OCI-LY1 (cell line): ENCODE measurements around the gene RNF144B.

ENCODE experiments used
- H2AFZ ChIP-seq: fragments of 200-600 bp; sonication (generic), shearing (Covaris generic); 2 replicates; pipeline ENCODE4 v1.6.0; 2014; ENCODE audit warnings: antibody characterized with exemption, mild to moderate bottlenecking, low read length
- H3F3A ChIP-seq: fragments of 200-600 bp; sonication (generic), shearing (Covaris generic); 2 replicates; pipeline ENCODE4 v1.6.0; 2014; ENCODE audit warnings: mild to moderate bottlenecking, antibody characterized with exemption, low read length, moderate library complexity; ENCODE audit not compliant: insufficient read depth
- H3K27ac ChIP-seq: fragments of 200-600 bp; sonication (generic); 2 replicates; pipeline ENCODE4 v1.5.1; 2014; ENCODE audit warnings: low read length, mixed run types, mild to moderate bottlenecking, low read depth; ENCODE audit not compliant: poor library complexity, severe bottlenecking
- H3K27me3 ChIP-seq: fragments of 200-600 bp; sonication (generic); 2 replicates; pipeline ENCODE4 v1.6.0; 2014; ENCODE audit warnings: antibody characterized with exemption, mild to moderate bottlenecking, low read length, moderate library complexity; ENCODE audit not compliant: insufficient read depth
- H3K36me3 ChIP-seq: fragments of 200-600 bp; sonication (generic); 2 replicates; pipeline ENCODE4 v1.6.1; 2014; ENCODE audit warnings: mild to moderate bottlenecking, antibody characterized with exemption, low read length, moderate library complexity, mixed read lengths; ENCODE audit not compliant: insufficient read depth
- H3K4me1 ChIP-seq: fragments of 200-600 bp; sonication (generic); 2 replicates; pipeline ENCODE4 v1.5.1; 2014; ENCODE audit warnings: mild to moderate bottlenecking, low read length, moderate library complexity; ENCODE audit not compliant: insufficient read depth, severe bottlenecking
- H3K4me2 ChIP-seq: fragments of 200-600 bp; sonication (generic), shearing (Covaris generic); 2 replicates; pipeline ENCODE4 v1.6.1; 2014; ENCODE audit warnings: low read length
- H3K4me3 ChIP-seq: fragments of 200-600 bp; sonication (generic); 2 replicates; pipeline ENCODE4 v1.5.1; 2014; ENCODE audit warnings: low read length, low read depth, mild to moderate bottlenecking, mixed read lengths; ENCODE audit not compliant: poor library complexity, severe bottlenecking
- H3K79me2 ChIP-seq: fragments of 200-600 bp; shearing (Covaris generic); 2 replicates; pipeline ENCODE4 v1.6.1; 2016; ENCODE audit warnings: mixed run types, low read length, mixed read lengths; ENCODE audit not compliant: insufficient read depth
- H3K9ac ChIP-seq: fragments of 200-600 bp; sonication (generic), shearing (Covaris generic); 2 replicates; pipeline ENCODE4 v1.6.1; 2014; ENCODE audit warnings: mild to moderate bottlenecking, low read length, mixed read lengths
- H3K9me2 ChIP-seq: fragments of 200-600 bp; sonication (generic), shearing (Covaris generic); 2 replicates; pipeline ENCODE4 v1.6.1; 2014; ENCODE audit warnings: low read depth, mild to moderate bottlenecking, low read length, mixed read lengths
- H3K9me3 ChIP-seq: fragments of 200-600 bp; shearing (Covaris generic); 2 replicates; pipeline ENCODE4 v1.6.1; 2014; ENCODE audit warnings: low read length, mixed read lengths
- H4K20me1 ChIP-seq: fragments of 200-600 bp; sonication (generic), shearing (Covaris generic); 2 replicates; pipeline ENCODE4 v1.6.0; 2016; ENCODE audit warnings: mild to moderate bottlenecking, low read length; ENCODE audit not compliant: insufficient read depth
- EZH2 ChIP-seq: fragments of 200-600 bp; sonication (generic), shearing (Covaris generic); IDR thresholded peaks from 2 replicates; pipeline ENCODE4 v1.8.0; 2017; ENCODE audit warnings: borderline replicate concordance, mixed run types, mild to moderate bottlenecking, antibody characterized with exemption, low read length, moderate library complexity, mixed read lengths
- TF ChIP-seq, protein P1 (sequence below): fragments of 200-600 bp; sonication (generic), shearing (Covaris generic); IDR thresholded peaks from 2 replicates; pipeline ENCODE4 v1.5.1; 2017; ENCODE audit warnings: mild to moderate bottlenecking, antibody characterized with exemption, low read length, moderate library complexity, mixed read lengths

RNF144B gene

DNA sequence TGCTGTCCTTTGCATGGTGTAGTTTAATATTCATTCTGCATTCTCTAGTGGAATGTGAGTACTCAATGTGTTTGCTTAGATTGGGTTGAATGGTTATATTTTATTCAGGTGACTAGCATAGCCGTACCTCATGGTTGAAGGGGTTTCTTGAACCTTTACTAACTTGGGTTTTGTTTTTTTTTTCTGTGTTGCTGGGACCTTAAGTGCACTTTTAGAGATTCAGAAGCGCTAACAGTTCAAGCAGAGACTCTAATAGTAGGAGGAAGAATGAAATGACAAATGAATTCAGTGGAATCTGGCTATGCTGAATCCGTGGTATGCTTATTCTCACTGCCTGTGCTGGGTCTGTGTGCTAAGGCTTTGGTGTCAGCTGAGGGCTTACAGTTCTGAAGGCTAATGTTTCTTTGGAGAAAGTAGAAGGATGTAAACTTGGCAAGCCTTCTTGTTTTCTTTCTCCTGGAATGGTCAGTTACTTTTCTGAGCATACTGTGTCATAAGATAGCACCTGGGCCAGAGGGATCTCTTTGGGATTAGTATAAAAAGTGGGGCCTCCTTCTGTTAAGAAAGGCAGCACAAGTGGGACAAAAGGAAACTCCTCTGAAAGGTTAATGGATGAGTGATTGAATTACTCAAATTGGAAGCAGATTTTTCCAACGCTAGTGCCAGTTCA is 28.7 kb downstream of the RNF144B start:
- Histone ChIP-seq H3K4me1 (peaks cover 25% of the 10 kb centered on the region), H3K36me3 (peaks cover 51% of the 10 kb centered on the region)

DNA sequence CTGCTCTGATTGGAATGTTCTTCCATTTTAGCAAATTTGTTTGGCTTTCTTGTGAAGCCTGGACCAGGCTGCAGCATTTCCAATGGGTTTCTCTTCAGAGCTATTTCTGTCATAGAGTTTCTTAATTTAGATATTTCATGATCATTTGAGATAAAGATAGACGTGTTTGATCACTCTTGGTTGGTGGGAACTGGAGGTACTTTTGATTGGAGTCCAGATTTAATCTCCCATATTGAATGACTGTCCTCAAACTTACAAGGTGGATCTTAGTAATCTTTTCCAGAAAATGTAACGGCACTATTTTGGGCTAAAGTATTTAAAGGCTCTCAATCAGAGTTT is 29.2 kb downstream of the RNF144B start:
- no peaks in the 10 kb centered on the region for H4K20me1 ChIP-seq
- peaks cover 25% of the 10 kb centered on the region for H3K4me1 ChIP-seq
- TF ChIP-seq, protein P1, sequence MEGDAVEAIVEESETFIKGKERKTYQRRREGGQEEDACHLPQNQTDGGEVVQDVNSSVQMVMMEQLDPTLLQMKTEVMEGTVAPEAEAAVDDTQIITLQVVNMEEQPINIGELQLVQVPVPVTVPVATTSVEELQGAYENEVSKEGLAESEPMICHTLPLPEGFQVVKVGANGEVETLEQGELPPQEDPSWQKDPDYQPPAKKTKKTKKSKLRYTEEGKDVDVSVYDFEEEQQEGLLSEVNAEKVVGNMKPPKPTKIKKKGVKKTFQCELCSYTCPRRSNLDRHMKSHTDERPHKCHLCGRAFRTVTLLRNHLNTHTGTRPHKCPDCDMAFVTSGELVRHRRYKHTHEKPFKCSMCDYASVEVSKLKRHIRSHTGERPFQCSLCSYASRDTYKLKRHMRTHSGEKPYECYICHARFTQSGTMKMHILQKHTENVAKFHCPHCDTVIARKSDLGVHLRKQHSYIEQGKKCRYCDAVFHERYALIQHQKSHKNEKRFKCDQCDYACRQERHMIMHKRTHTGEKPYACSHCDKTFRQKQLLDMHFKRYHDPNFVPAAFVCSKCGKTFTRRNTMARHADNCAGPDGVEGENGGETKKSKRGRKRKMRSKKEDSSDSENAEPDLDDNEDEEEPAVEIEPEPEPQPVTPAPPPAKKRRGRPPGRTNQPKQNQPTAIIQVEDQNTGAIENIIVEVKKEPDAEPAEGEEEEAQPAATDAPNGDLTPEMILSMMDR = no peak
- no peak for TF ChIP-seq EZH2
- peaks cover 34% of the 10 kb centered on the region for H3K79me2 ChIP-seq
- no peak overlapping the region for H3K4me3 ChIP-seq
- no peaks in the 10 kb centered on the region for H3K27me3 ChIP-seq
- no peaks in the 10 kb centered on the region for H3K9me3 ChIP-seq
- H3K27ac ChIP-seq = no peak overlapping the region
- H3K4me2 ChIP-seq = no peak overlapping the region
- H2AFZ ChIP-seq = no peak overlapping the region
- H3K36me3 ChIP-seq = peaks cover 51% of the 10 kb centered on the region
- H3K9ac ChIP-seq = no peak overlapping the region
- no peaks in the 10 kb centered on the region for H3K9me2 ChIP-seq
- H3F3A ChIP-seq = no peaks in the 10 kb centered on the region; the same call in 1 of the 2 replicates

More for the DNA sequence above, 28.7 kb downstream of the RNF144B start:
- no peak overlapping the region for H3K27ac ChIP-seq
- H4K20me1 ChIP-seq = no peaks in the 10 kb centered on the region
- H3F3A ChIP-seq = no peaks in the 10 kb centered on the region; the same call in 1 of the 2 replicates
- H3K9me2 ChIP-seq = no peaks in the 10 kb centered on the region
- H3K4me2 ChIP-seq = no peak overlapping the region
- no peak for TF ChIP-seq EZH2
- TF ChIP-seq, protein P1 = no peak
- no peak overlapping the region for H2AFZ ChIP-seq
- no peak overlapping the region for H3K4me3 ChIP-seq
- no peaks in the 10 kb centered on the region for H3K27me3 ChIP-seq
- peaks cover 34% of the 10 kb centered on the region for H3K79me2 ChIP-seq
- H3K9ac ChIP-seq = no peak overlapping the region
- no peaks in the 10 kb centered on the region for H3K9me3 ChIP-seq

DNA sequence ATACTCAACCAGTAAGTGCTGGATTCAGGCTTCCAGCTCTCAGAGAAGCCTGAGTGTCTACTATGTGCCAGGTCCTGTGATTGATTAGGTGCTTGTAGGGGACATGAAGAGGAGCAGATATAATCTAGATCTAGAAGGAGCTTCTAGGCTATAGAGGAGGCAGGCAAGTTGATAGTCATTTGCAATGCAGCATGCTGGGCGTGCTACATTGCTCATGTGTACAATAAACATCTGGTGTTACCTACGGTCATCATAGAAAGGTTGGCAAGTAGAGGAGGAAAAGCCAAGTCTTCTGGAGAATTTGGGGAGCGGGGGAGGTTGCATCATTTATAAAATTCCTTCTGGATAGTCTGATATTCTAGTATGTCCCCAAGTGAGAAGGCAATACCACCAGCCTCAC is 33.2 kb downstream of the RNF144B start:
- Histone ChIP-seq H2AFZ (no peak overlapping the region), H3K27me3 (no peaks in the 10 kb centered on the region), H3K4me1 (no peaks in the 10 kb centered on the region), H3K9me3 (no peaks in the 10 kb centered on the region), H3K79me2 (peaks cover 21% of the 10 kb centered on the region; the same call in 1 of the 2 replicates), H3K4me2 (no peak overlapping the region), H3K4me3 (no peak overlapping the region), H3F3A (no peaks in the 10 kb centered on the region; the same call in 1 of the 2 replicates), H3K9me2 (no peaks in the 10 kb centered on the region), H3K9ac (no peak overlapping the region), H3K36me3 (peaks cover 29% of the 10 kb centered on the region), H3K27ac (no peak overlapping the region), H4K20me1 (no peaks in the 10 kb centered on the region)
- no peak for TF ChIP-seq EZH2
- TF ChIP-seq, protein P1 = no peak
